GM04503 (cell line): ENCODE measurements around the gene AP1S3.
"Not testable (repeated sequence)": the region's sequence is repeated elsewhere in the genome, so short reads cannot be mapped to it uniquely, and the experiment has no call there.

ENCODE experiments used
- DNase-seq: peaks from one replicate; pipeline ENCODE4 v3.0.0-alpha.2; 2012; ENCODE audit warnings: low read depth

Gene AP1S3

GRCh38 chr2:223852281-223852795, 15.0 kb upstream of the AP1S3 start:
- no peak for DNase-seq

GRCh38 chr2:223847410-223847809, 10.0 kb upstream of the AP1S3 start:
- DNase-seq: no peak

- peak; percentile 56 for DNase-seq
These were observed 9.1 kb upstream of the AP1S3 start for GRCh38 chr2:223846515-223846914.

GRCh38 chr2:223841436-223842190, 4.2 kb upstream of the AP1S3 start:
- no peak for DNase-seq

DNA sequence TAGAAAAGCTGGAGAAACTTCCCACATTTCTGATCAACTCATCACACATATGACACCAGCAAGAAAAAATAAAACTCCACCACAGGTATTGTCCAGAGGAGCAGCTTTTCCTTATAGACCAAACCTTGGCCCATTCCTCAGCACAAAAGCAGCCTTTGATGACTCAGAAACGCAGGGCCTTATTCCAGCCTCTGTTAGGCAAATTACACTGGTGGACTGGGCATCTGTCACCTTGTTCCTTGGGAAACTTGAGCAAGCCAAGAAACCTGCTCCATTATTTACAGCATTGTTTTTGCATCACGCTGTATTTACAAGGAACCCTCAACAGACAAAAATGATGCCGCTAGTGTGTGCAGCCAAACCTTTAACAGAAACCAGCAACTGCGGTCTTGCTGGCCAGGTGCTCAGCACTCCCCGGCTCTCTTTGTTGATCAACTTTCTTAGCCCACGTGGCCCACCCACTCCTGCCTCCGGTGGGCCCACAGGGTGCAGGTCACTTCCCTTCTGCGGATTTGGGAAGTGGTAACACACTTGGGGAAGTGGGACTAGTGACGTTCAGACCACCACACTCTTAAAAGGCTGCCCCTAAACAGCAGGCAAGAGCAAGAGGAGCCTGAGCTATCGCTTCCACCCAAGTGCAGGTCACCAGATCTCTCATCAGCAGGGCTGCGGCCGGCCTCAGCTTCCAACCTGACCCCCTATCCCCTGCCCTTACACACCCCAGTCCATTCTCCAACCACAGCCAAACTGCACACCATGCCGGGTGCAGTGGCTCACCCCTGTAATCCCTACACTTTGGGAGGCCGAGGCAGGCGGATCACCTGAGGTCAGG, 1.5 kb downstream of the AP1S3 start:
- DNase-seq: no peak

DNA sequence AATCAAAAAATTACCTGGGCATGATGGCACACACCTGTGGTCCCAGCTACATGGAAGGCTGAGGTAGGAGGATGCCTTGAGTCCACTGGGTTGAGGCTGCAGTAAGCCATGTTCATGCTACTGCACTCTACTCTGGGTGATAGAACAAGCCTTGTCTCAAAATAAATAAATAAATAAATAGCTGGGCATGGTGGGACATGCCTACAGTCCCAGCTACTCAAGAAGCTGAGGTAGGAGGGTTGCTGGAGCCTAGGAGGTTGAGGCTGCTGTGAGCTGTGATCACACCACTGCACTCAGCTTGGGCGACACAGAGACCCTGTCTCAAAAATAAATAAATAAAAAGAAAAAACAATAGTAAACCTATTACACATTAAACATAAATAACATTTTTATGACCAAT, 3.0 kb downstream of the AP1S3 start:
- no peak for DNase-seq

DNA sequence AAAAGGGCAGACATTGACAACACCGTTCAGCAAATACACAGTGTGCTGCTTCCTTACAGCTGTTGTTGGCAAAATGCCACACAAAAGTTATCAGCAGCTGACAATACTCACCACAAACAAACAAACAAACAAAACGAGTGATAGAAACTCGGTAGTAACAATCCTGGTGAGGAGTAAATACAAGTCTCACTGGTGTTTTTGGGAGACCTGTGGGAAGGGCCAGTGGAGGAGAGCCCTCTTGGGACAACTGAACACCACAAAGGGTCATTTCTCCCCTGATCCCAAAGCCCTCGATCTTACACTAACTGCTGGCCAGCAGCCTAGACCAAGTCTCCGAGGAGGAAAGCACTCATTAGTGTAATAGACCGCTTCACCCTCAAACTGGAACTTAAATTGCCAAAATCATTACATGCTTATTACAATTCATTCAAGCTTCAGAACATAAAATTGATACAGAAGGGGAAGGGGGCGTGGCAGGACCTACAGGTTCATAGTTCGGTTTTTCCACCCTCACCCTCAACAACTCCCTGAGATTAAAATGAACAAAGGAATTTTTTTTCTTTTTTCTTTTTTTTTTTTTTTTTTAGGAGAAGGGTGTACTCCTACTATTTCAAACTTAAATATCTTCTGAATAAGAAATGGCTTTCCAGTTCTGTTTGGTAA, 5.0 kb downstream of the AP1S3 start:
- no peak for DNase-seq

DNA sequence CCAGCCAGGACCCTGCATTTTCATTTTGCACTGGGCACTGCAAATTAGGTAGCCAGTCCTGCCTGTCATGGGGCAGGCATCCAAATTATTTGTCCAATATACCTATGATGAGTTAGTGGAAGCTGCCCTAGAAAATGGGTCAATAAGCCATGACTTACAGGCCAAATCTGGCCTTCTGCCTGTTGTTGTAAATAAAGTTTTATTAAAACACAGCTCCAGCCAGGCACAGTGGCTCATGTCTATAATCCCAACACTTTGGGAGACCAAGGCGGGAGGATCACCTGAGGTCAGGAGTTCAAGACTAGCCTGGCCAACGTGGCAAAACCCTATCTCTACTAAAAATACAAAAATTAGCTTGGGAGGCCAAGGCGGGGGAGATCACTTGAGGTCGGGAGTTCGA, 8.3 kb downstream of the AP1S3 start:
- DNase-seq: no peak

DNA sequence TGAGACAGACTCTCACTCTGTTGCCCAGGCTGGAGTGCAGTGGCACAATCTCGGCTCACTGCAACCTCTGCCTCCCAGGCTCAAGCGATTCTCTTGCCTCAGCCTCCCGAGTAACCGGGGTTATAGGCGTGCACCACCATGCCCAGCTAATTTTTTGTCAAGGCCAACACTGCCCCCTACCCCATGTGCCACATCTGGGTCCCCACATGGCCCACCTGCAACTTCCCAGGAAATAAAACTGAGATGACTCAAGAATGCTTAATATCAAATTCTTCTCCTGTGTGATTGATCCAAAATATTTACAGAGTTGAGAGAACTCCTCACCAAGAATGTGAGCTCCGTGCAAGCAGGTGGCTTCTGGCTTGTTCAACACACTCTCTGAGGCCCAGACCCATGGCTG, 9.1 kb downstream of the AP1S3 start:
- DNase-seq: no peak

DNA sequence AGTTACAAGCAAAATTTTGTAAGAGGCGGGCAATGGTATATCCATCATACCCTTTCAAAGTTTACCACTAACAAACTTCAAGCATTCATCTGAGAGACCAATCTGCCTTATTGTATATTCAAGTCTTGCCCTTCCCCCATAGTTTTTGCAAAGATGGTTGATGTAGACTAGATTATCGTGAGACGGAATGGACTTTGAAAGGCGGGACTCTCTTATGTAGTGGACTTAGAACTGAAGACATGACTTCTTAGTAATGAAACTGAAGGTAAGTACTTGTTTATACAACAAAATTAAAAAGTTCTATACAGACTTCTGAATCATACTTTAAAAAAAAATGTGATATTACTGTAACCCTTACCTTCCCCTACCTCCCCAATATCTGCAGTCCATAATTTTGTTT, 10.4 kb downstream of the AP1S3 start:
- no peak for DNase-seq

DNA sequence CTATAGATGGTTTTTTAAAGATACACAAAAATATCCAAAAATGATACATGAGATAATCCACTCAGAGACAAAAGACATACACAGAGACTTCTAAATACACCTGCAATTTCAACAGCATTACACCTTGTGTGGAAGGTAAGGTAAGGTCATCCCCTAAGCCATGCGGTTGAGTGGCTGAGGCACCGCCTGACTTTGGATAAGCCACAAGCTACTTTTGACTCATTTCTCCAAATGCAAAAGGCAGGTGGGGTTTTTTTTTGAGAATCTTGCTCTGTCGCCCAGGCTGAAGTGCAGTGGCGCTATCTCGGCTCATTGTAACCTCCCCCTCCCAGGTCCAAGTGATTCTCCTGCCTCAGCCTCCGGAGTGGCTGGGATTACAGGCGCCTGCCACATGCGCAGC, 13.1 kb downstream of the AP1S3 start:
- DNase-seq: no peak

DNA sequence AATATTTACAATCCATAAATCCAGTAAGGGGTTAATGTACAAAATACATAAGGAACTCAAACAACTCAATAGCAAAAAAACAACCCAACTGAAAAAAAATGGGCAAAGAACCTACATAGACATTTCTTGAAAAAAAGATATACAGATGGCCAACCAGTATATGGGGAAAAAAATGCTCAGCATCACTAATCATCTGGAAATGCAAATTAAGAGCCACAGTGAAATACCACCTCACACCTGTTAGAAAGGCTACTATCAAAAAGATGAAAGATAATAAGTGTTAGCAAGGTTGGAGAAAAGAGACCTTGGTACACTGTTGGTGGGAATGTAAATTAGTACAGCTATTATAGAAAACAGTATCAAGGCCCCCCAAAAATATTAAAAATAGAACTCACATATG, 14.6 kb downstream of the AP1S3 start:
- no peak for DNase-seq

- DNase-seq: no peak
These were observed 16.8 kb downstream of the AP1S3 start for GRCh38 chr2:223820549-223820948.

GRCh38 chr2:223819891-223820290, 17.5 kb downstream of the AP1S3 start:
- DNase-seq: no peak

GRCh38 chr2:223815884-223816570, 21.4 kb downstream of the AP1S3 start:
- DNase-seq: no peak

DNA sequence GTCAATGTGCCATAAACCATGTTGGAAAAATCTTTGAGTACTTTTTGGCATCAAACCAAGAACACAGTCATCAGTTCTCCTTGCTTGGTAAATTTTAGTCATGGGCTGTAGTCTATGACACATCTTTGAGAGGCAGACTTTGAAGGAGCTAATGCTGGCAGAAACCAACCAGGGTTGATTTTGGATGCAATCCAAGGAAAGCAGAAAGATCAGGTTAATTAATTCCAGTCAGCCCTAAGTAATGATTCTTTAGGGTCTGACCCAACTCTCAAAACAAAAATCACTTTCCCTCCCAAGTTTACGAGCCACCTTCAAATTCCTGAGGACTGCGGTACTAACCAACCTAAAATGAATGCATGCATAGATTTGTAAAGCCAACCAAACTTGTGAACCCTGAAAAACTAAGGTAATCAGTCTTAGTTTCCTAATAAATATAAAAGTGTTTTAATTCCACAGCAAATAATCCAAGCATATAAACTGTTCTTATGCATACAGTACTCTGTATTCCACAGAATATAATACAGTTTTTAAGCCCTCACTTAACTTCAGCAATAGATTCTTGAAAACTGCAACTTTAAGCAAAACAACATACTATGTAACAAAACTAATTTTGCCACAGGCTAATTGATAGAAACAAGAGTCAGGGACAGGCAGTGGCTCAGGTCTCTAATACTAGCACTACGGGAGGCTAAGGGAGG, 22.0 kb downstream of the AP1S3 start:
- peak; percentile 66 for DNase-seq

DNA sequence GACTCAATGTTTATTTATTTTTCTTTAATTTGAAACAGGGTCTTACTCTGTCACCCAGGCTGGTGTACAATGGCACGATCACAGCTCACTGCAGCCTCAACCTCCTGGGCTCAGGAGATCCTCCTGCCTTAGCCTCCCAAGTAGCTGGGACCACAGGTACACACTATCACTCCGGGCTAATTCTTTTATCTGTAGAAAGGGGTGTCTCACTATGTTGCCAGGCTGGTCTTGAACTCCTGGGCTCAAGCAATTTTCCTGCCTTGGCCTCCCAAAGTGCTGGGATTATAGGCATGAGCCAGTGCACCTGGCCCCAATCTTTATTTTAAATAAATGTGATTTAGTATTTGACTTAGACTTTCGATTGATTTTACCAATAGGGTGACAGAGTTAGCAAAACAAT, 22.6 kb downstream of the AP1S3 start:
- not testable (repeated sequence) for DNase-seq

DNA sequence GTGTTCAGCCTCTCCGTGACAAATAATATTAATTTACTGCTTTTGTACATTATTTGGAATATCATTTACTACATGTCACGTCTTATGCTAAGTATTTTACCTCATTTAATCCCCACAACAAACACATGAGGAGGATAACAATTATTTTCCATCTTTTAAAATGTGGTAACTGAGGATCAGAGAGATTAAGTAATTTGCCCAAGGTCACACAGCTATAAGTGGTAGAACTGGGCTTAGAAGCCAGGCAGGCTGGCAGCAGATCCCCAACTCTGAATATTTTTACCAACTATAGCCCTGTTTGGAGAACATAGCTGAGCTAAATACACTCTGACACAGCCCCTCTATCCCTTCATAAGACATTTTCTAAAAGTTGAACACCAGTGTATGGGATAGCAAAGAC, 24.1 kb downstream of the AP1S3 start:
- DNase-seq: no peak

GRCh38 chr2:223811757-223812156, 25.6 kb downstream of the AP1S3 start:
- no peak for DNase-seq

DNA sequence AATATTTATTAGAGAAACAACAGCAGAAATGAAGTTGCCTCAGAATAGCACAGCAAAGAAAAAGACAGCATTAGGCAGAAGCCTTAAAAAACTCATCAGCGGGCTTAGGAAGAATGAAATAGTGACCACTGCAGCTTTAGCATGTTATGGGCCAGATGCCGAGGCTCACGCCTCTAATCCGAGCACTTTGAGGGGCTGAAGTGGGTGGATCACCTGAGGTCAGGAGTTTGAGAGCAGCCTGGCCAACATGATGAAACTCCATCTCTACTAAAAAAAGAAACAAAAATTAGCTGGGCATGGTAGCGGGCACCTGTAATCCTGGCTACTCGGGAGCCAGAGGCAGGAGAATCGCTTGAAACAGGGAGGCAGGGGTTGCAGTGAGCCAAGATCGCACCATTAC, 32.4 kb downstream of the AP1S3 start:
- DNase-seq: no peak

- DNase-seq: no peak
These were observed 35.6 kb downstream of the AP1S3 start for GRCh38 chr2:223801736-223802135.

- DNase-seq: no peak
These were observed 36.5 kb downstream of the AP1S3 start for GRCh38 chr2:223800908-223801307.
